PFSK-1 (cell line): ENCODE measurements around the gene AKT2.

Source experiments
- FOXP2 ChIP-seq: optimal IDR thresholded peaks from 2 replicates; pipeline ENCODE3; 2011; ENCODE audit warnings: borderline replicate concordance, control low read depth, inconsistent platforms; ENCODE audit not compliant: insufficient read depth; ENCODE audit errors: extremely low read length, extremely low read depth
- POLR2AphosphoS5 ChIP-seq: IDR thresholded peaks from 2 replicates; pipeline ENCODE4 v1.6.1; 2012; ENCODE audit warnings: low read depth, mild to moderate bottlenecking, control low read depth, low read length, moderate library complexity
- REST ChIP-seq, 2 experiments: IDR thresholded peaks; 2 replicates each; pipeline versions ENCODE4 v1.6.1 to v1.8.0; 2011 to 2012; ENCODE audit warnings: low read depth in 2 of 2, low read length in 2 of 2, control low read depth in 1 of 2, inconsistent platforms in 1 of 2, mild to moderate bottlenecking in 1 of 2, moderate library complexity in 1 of 2; ENCODE audit not compliant: insufficient read depth in 1 of 2
- SIN3A ChIP-seq: IDR thresholded peaks from 2 replicates; pipeline ENCODE4 v1.6.1; 2012; ENCODE audit warnings: mild to moderate bottlenecking, low read length, moderate library complexity, borderline replicate concordance; ENCODE audit not compliant: insufficient read depth
- TAF1 ChIP-seq: IDR thresholded peaks from 2 replicates; pipeline ENCODE4 v1.6.1; 2012; ENCODE audit warnings: low read length, control low read depth, borderline replicate concordance; ENCODE audit not compliant: insufficient read depth

The AKT2 gene

GRCh38 chr19:40239415-40240226 lies 45.5 kb downstream of the AKT2 start:
- TF ChIP-seq TAF1: no peak
- no peak for TF ChIP-seq POLR2AphosphoS5
- TF ChIP-seq REST (IDR thresholded peaks at IDR 0.05; ENCODE audit: insufficient read depth in 1 of 2, low read depth in 2 of 2, low read length in 2 of 2): no peak
- no peak for TF ChIP-seq FOXP2
- TF ChIP-seq SIN3A: no peak

- TF ChIP-seq REST (IDR thresholded peaks at IDR 0.05; ENCODE audit: insufficient read depth in 1 of 2, low read depth in 2 of 2, low read length in 2 of 2): no peak
- no peak for TF ChIP-seq TAF1
- TF ChIP-seq FOXP2: no peak
- no peak for TF ChIP-seq SIN3A
- TF ChIP-seq POLR2AphosphoS5: no peak
Measured at GRCh38 chr19:40238775-40239174, 46.4 kb downstream of the AKT2 start.

- TF ChIP-seq FOXP2: no peak
- TF ChIP-seq POLR2AphosphoS5: no peak
- no peak for TF ChIP-seq SIN3A
- TF ChIP-seq TAF1: no peak
Measured at GRCh38 chr19:40237791-40238190, 47.4 kb downstream of the AKT2 start.

- TF ChIP-seq TAF1 (no peak), SIN3A (no peak), REST (IDR thresholded peaks at IDR 0.05; ENCODE audit: insufficient read depth in 1 of 2, low read depth in 2 of 2, low read length in 2 of 2) (no peak), FOXP2 (no peak), POLR2AphosphoS5 (no peak)
Measured at GRCh38 chr19:40236366-40236765, 48.8 kb downstream of the AKT2 start.

GRCh38 chr19:40236026-40236355 lies 49.2 kb downstream of the AKT2 start:
- TF ChIP-seq POLR2AphosphoS5 (no peak), SIN3A (no peak), TAF1 (no peak), REST (IDR thresholded peaks at IDR 0.05; ENCODE audit: insufficient read depth in 1 of 2, low read depth in 2 of 2, low read length in 2 of 2) (no peak), FOXP2 (no peak)
